HEK293T (cell line): Measurements from ENCODE around the gene AGRP.
"Not testable (repeated sequence)": the region's sequence is repeated elsewhere in the genome, so short reads cannot be mapped to it uniquely, and the experiment has no call there.

Experiments used
- CTCF ChIA-PET: fragments of 350-600 bp; formaldehyde crosslinking; extraction: SDS; loops from one replicate; lab custom pipeline; 2021; ENCODE audit warnings: antibody characterized with exemption, inconsistent platforms; lab: Yijun Ruan, JAX
- POLR2A ChIA-PET: fragments of 350-600 bp; formaldehyde crosslinking; extraction: SDS; loops from one replicate; lab custom pipeline; 2020; ENCODE audit warnings: antibody characterized with exemption, inconsistent platforms; lab: Yijun Ruan, JAX
- DNase-seq: peaks from one replicate; pipeline ENCODE4 v3.0.0; 2012; ENCODE audit warnings: mixed read lengths; ENCODE audit errors: extremely low spot score
- ARNT ChIP-seq: fragments of 450-650 bp; IDR thresholded peaks from 2 replicates; pipeline ENCODE4 v1.6.1; 2017; ENCODE audit warnings: mild to moderate bottlenecking
- BHLHE40 ChIP-seq: fragments of 450-650 bp; IDR thresholded peaks from 2 replicates; pipeline ENCODE4 v1.6.1; 2016; ENCODE audit warnings: mild to moderate bottlenecking, moderate library complexity, borderline replicate concordance
- CTBP1 ChIP-seq: fragments of 450-650 bp; IDR thresholded peaks from 2 replicates; pipeline ENCODE4 v1.6.1; 2016; ENCODE audit warnings: borderline replicate concordance
- ELF4 ChIP-seq: fragments of 450-650 bp; IDR thresholded peaks from 2 replicates; pipeline ENCODE4 v1.6.1; 2017; ENCODE audit warnings: antibody characterized with exemption
- FOXA1 ChIP-seq: fragments of 450-650 bp; IDR thresholded peaks from 2 replicates; pipeline ENCODE4 v1.6.1; 2016; ENCODE audit warnings: mild to moderate bottlenecking
- FOXK2 ChIP-seq: fragments of 450-650 bp; IDR thresholded peaks from 2 replicates; pipeline ENCODE4 v1.6.1; 2016; ENCODE audit warnings: mild to moderate bottlenecking
- FOXM1 ChIP-seq: fragments of 450-650 bp; IDR thresholded peaks from 2 replicates; pipeline ENCODE4 v1.6.1; 2017; ENCODE audit warnings: mild to moderate bottlenecking, borderline replicate concordance
- HDGF ChIP-seq: fragments of 450-650 bp; IDR thresholded peaks from 2 replicates; pipeline ENCODE4 v1.6.1; 2017; ENCODE audit warnings: antibody characterized with exemption, borderline replicate concordance
- L3MBTL2 ChIP-seq: fragments of 450-650 bp; conservative IDR thresholded peaks from 2 replicates; pipeline ENCODE4 v1.6.1; 2016; ENCODE audit warnings: mild to moderate bottlenecking
- LEF1 ChIP-seq: fragments of 450-650 bp; IDR thresholded peaks from 2 replicates; pipeline ENCODE4 v1.6.1; 2017; ENCODE audit warnings: mild to moderate bottlenecking, borderline replicate concordance
- NFRKB ChIP-seq: fragments of 450-650 bp; IDR thresholded peaks from 2 replicates; pipeline ENCODE4 v1.6.1; 2016; ENCODE audit warnings: mild to moderate bottlenecking, moderate library complexity
- PKNOX1 ChIP-seq: fragments of 450-650 bp; IDR thresholded peaks from 2 replicates; pipeline ENCODE4 v1.6.1; 2016
- SP1 ChIP-seq: fragments of 450-650 bp; IDR thresholded peaks from 2 replicates; pipeline ENCODE4 v1.6.1; 2017
- SUZ12 ChIP-seq: fragments of 450-650 bp; IDR thresholded peaks from 2 replicates; pipeline ENCODE4 v1.6.1; 2016; ENCODE audit warnings: mild to moderate bottlenecking
- TARDBP ChIP-seq: fragments of 450-650 bp; IDR thresholded peaks from 2 replicates; pipeline ENCODE4 v1.6.1; 2016
- ZNF384 ChIP-seq: fragments of 450-650 bp; IDR thresholded peaks from 2 replicates; pipeline ENCODE4 v1.6.1; 2016

Gene AGRP

DNA sequence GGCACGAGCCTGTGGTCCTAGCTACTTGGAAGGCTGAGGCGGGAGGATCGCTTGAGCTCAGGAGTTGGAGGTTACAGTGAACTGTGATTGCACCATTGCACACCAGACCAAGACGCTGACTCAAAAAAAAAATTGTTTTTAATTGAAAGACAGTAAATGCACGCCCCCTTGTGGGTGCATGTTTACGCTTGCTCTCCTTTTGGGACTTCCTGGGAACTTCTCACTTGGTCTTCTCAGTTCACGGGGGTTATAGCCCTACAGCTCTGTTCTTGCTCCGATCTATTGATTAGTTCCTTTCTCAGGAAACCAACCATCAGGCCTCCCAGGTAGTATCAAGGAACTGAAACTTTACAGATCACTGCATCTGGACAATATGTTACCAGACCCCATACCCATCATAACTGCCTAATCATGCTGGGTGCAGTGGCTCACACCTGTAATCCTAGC, 31.1 kb upstream of the AGRP start:
- TF ChIP-seq FOXK2, result no peak
- TF ChIP-seq BHLHE40, result no peak
- peak; percentile 85 for TF ChIP-seq ZNF384
- TF ChIP-seq HDGF, result no peak
- TF ChIP-seq LEF1, result no peak
- POLR2A ChIA-PET, result interaction anchor here (1.1 to 1.5 kb wide), 2 partner anchors 33 to 142 kb away, joined by 3 to 4 read pairs; partner anchors contain the start of gene ATP6V0D1
- CTCF ChIA-PET, result interaction anchor here (0.7 to 1.5 kb wide), 10 partner anchors 18 to 130 kb away, joined by 3 to 11 read pairs (median 6); partner anchors contain the start of genes AGRP and ATP6V0D1
- DNase-seq, result peak; percentile 57

DNA sequence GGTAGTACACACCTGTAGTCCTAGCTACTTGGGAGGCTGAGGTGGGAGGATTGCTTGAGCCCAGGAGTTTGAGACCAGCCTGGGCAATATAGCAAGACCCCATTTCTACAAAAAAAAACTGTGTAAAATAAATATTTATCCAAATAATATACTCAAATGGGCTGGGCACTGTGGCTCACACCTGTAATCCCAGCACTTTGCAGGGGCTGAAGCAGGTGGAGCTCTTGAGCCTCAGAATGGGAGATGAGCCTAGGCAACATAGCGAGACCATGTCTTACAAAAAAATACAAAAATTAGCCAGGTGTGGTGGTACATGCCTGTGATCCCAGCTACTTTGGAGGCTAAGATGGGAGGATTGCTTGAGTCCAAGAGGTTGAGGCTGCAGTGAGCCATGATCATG, 30.5 kb upstream of the AGRP start:
- ChIA-PET POLR2A (interaction anchor here (1.1 to 1.5 kb wide), 2 partner anchors 33 to 143 kb away, joined by 3 to 4 read pairs; partner anchors contain the start of gene ATP6V0D1), CTCF (interaction anchor here (0.7 to 1.5 kb wide), 13 partner anchors 18 to 507 kb away, joined by 3 to 11 read pairs (median 6); partner anchors contain the start of genes AGRP and ATP6V0D1)
- DNase-seq, result not testable (repeated sequence)

GRCh38 chr16:67509016-67509415, 25.7 kb upstream of the AGRP start:
- TF ChIP-seq LEF1 (no peak), HDGF (no peak), FOXK2 (no peak), ARNT (no peak), NFRKB (no peak), L3MBTL2 (no peak), SUZ12 (no peak), SP1 (no peak), FOXM1 (no peak), PKNOX1 (no peak), TARDBP (no peak)
- POLR2A ChIA-PET, result no interaction called here
- no peak for DNase-seq
- CTCF ChIA-PET, result no interaction called here

DNA sequence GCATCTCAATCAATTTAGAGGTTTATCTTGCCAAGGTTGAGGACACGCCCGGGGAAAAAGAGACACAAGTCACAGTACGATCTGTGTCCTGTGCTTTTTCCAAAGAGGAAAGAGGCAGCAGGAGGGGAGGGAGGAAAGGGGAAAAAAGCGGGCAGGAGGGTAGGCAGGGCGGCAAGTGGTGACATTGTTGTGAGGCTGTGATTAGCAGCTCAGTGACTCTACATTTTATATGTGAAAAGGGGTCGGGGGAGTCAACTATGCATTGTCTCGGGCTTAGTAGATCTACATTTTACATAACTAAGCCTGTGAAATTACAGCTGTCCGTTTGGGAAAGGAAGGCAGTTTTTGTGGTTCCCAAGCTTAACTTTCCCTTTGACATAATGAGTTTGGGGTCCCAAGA, 23.1 kb upstream of the AGRP start:
- TF ChIP-seq PKNOX1, result no peak
- TF ChIP-seq FOXM1, result no peak
- TF ChIP-seq TARDBP, result no peak
- no peak for TF ChIP-seq L3MBTL2
- no peak for TF ChIP-seq SP1
- TF ChIP-seq HDGF, result no peak
- no peak for TF ChIP-seq SUZ12
- TF ChIP-seq LEF1, result no peak
- no peak for TF ChIP-seq CTBP1
- TF ChIP-seq BHLHE40, result no peak
- TF ChIP-seq ARNT, result no peak
- no peak for TF ChIP-seq FOXK2
- TF ChIP-seq FOXA1, result no peak
- TF ChIP-seq ZNF384, result no peak
- no peak for TF ChIP-seq ELF4
- TF ChIP-seq NFRKB, result no peak
- no peak for DNase-seq
- ChIA-PET POLR2A (no interaction called here), CTCF (interaction anchor here (0.6 kb wide), 1 partner anchor 16 kb away, joined by 3 read pairs; no protein-coding TSS in a partner anchor)

GRCh38 chr16:67504031-67505021, 21.0 kb upstream of the AGRP start:
- POLR2A ChIA-PET, result no interaction called here
- TF ChIP-seq HDGF, result no peak
- TF ChIP-seq PKNOX1, result no peak
- no peak for TF ChIP-seq NFRKB
- no peak for TF ChIP-seq LEF1
- TF ChIP-seq ZNF384, result no peak
- TF ChIP-seq FOXA1, result no peak
- no peak for TF ChIP-seq TARDBP
- TF ChIP-seq FOXM1, result no peak
- TF ChIP-seq FOXK2, result no peak
- CTCF ChIA-PET, result interaction anchor here (0.5 to 1.1 kb wide), 3 partner anchors 8 to 19 kb away, joined by 4 to 5 read pairs (median 4); no protein-coding TSS in a partner anchor
- no peak for DNase-seq

- CTCF ChIA-PET, result interaction anchor here (0.6 kb wide), 1 partner anchor 18 kb away, joined by 4 read pairs; no protein-coding TSS in a partner anchor
- no peak for DNase-seq
- TF ChIP-seq ELF4 (no peak), FOXK2 (no peak), LEF1 (no peak), L3MBTL2 (no peak), BHLHE40 (no peak), ZNF384 (no peak), ARNT (no peak), FOXA1 (no peak), FOXM1 (no peak), TARDBP (no peak), HDGF (no peak)
- POLR2A ChIA-PET, result no interaction called here
Observed at GRCh38 chr16:67499106-67499505, 15.8 kb upstream of the AGRP start.
